SK-N-SH treated with all-trans-retinoic acid at 6 μM for 48 hours (cell line): ENCODE data around the gene TMEM47.

Experiments
- ATAC-seq: fragments of 200-7000 bp; cut with Tn5 transposase; 3 replicates; pipeline ENCODE4 v1.9.1; 2020; ENCODE audit warnings: mild to moderate bottlenecking, moderate library complexity
- BACH2 ChIP-seq: fragments of 250-450 bp; sonication (Bioruptor Pico); IDR thresholded peaks from 2 replicates; pipeline ENCODE4 v1.9.0; 2021; ENCODE audit warnings: mild to moderate bottlenecking, borderline replicate concordance
- CREB5 ChIP-seq: fragments of 250-450 bp; sonication (Bioruptor Pico); IDR thresholded peaks from 2 replicates; pipeline ENCODE4 v1.5.1; 2020; ENCODE audit warnings: low read depth, mild to moderate bottlenecking, moderate library complexity
- CSDC2 ChIP-seq: fragments of 250-450 bp; sonication (Bioruptor Pico); IDR thresholded peaks from 2 replicates; pipeline ENCODE4 v1.5.0; 2020; ENCODE audit warnings: mild to moderate bottlenecking, moderate library complexity
- ESRRG ChIP-seq: fragments of 250-450 bp; sonication (Bioruptor Pico); IDR thresholded peaks from 2 replicates; pipeline ENCODE4 v1.6.1; 2021; ENCODE audit warnings: mild to moderate bottlenecking
- GLIS3 ChIP-seq: fragments of 250-450 bp; sonication (Bioruptor Pico); IDR thresholded peaks from 2 replicates; pipeline ENCODE4 v1.5.0; 2020; ENCODE audit warnings: mild to moderate bottlenecking, moderate library complexity
- ISL1 ChIP-seq: fragments of 250-450 bp; sonication (Bioruptor Pico); IDR thresholded peaks from 2 replicates; pipeline ENCODE4 v2.1.2; 2022; ENCODE audit warnings: mild to moderate bottlenecking, moderate library complexity
- OSR1 ChIP-seq: fragments of 250-450 bp; sonication (Bioruptor Pico); IDR thresholded peaks from 2 replicates; pipeline ENCODE4 v1.8.0; 2022; ENCODE audit warnings: moderate library complexity, mild to moderate bottlenecking, inconsistent platforms
- POU6F1 ChIP-seq: fragments of 250-450 bp; sonication (Bioruptor Pico); IDR thresholded peaks from 2 replicates; pipeline ENCODE4 v1.8.0; 2021; ENCODE audit warnings: low read depth, mild to moderate bottlenecking, moderate library complexity, borderline replicate concordance
- PPARA ChIP-seq: fragments of 250-450 bp; sonication (Bioruptor Pico); IDR thresholded peaks from 2 replicates; pipeline ENCODE4 v1.5.0; 2020; ENCODE audit warnings: mild to moderate bottlenecking, borderline replicate concordance
- RARB ChIP-seq: fragments of 250-450 bp; sonication (Bioruptor Pico); IDR thresholded peaks from 2 replicates; pipeline ENCODE4 v1.8.0; 2021; ENCODE audit warnings: mild to moderate bottlenecking, moderate library complexity
- SNAI2 ChIP-seq: fragments of 250-450 bp; sonication (Bioruptor Pico); IDR thresholded peaks from 2 replicates; pipeline ENCODE4 v1.5.0; 2020; ENCODE audit warnings: mild to moderate bottlenecking, moderate library complexity
- TCF4 ChIP-seq: fragments of 250-450 bp; sonication (Bioruptor Pico); IDR thresholded peaks from 2 replicates; pipeline ENCODE4 v1.8.0; 2021; ENCODE audit warnings: mild to moderate bottlenecking, moderate library complexity, borderline replicate concordance
- TOX ChIP-seq: fragments of 250-450 bp; sonication (Bioruptor Pico); IDR thresholded peaks from 2 replicates; pipeline ENCODE4 v1.8.0; 2021; ENCODE audit warnings: mild to moderate bottlenecking, moderate library complexity, borderline replicate concordance
- ZC3H10 ChIP-seq: fragments of 250-450 bp; sonication (Bioruptor Pico); IDR thresholded peaks from 2 replicates; pipeline ENCODE4 v1.5.1; 2021; ENCODE audit warnings: mild to moderate bottlenecking, moderate library complexity
- ZFP3 ChIP-seq: fragments of 250-450 bp; sonication (Bioruptor Pico); IDR thresholded peaks from 2 replicates; pipeline ENCODE4 v1.5.0; 2020; ENCODE audit warnings: mild to moderate bottlenecking, moderate library complexity
- ZFP30 ChIP-seq: fragments of 450-650 bp; formaldehyde crosslinking; IDR thresholded peaks from 2 replicates; pipeline ENCODE4 v1.5.0; 2022; ENCODE audit warnings: mild to moderate bottlenecking, moderate library complexity
- ZNF565 ChIP-seq: fragments of 450-650 bp; formaldehyde crosslinking; conservative IDR thresholded peaks from 2 replicates; pipeline ENCODE4 v1.5.0; 2020; ENCODE audit warnings: low read depth, mild to moderate bottlenecking, moderate library complexity
- ZNF70 ChIP-seq: fragments of 450-650 bp; formaldehyde crosslinking; IDR thresholded peaks from 2 replicates; pipeline ENCODE4 v1.5.0; 2020; ENCODE audit warnings: mild to moderate bottlenecking, moderate library complexity
- ZNF8 ChIP-seq: fragments of 450-650 bp; formaldehyde crosslinking; IDR thresholded peaks from 2 replicates; pipeline ENCODE4 v1.5.0; 2020; ENCODE audit warnings: mild to moderate bottlenecking, moderate library complexity
- TF ChIP-seq, protein P1 (sequence below): fragments of 250-450 bp; sonication (Bioruptor Pico); IDR thresholded peaks from 2 replicates; pipeline ENCODE4 v1.5.1; 2021; ENCODE audit warnings: mild to moderate bottlenecking, moderate library complexity
- TF ChIP-seq, protein P2 (sequence below): fragments of 250-450 bp; sonication (Bioruptor Pico); IDR thresholded peaks from 2 replicates; pipeline ENCODE4 v1.5.0; 2020; ENCODE audit warnings: mild to moderate bottlenecking, moderate library complexity

Gene TMEM47

GRCh38 chrX:34655501-34656455, 1.3 kb downstream of the TMEM47 start:
- no peak for ATAC-seq
- TF ChIP-seq CREB5 (CRISPR knock-in tag) (no peak), RARB (CRISPR knock-in tag) (no peak), GLIS3 (CRISPR knock-in tag) (no peak)

DNA sequence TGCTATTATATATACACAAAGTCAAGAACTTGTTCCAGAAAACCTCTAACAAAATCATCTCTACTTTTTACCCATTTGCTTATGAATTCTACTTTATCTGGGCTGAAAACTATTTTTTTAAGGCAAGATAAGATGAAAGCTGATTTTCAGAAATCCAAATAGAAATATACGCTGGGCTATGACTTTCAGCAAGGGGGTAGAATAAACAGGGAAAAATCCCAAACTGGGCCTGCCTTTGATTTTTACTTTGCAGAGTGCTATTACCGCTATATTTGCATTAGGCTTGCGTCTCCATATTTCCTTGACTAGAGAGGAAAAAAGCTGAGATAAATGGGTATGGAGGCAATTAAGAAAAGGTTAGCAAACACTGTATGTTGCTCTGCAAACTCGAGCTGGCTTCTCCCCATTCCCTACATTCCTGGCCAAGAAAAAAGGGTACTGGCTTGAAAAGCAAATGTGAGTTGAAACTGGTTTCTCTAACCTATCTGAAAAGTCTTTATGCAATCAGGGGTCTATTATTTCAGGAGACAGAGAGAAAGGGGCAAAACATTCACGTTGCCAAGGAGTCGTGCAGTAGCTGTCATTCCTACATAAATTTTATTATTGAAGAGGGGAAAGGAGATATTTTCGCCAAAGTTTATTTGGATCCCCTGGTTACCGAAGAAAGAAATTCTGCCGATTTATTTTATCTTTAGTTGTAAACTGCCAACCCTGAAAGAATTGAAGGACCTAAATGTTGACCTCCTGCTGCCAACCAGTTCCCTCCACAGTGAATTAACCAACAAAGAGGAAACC, 2.2 kb downstream of the TMEM47 start:
- ATAC-seq: no peak
- no peak for TF ChIP-seq RARB (CRISPR knock-in tag)
- no peak for TF ChIP-seq BACH2 (CRISPR knock-in tag)
- TF ChIP-seq TCF4 (CRISPR knock-in tag): no peak
- no peak for TF ChIP-seq CREB5 (CRISPR knock-in tag)
- TF ChIP-seq, protein P1, sequence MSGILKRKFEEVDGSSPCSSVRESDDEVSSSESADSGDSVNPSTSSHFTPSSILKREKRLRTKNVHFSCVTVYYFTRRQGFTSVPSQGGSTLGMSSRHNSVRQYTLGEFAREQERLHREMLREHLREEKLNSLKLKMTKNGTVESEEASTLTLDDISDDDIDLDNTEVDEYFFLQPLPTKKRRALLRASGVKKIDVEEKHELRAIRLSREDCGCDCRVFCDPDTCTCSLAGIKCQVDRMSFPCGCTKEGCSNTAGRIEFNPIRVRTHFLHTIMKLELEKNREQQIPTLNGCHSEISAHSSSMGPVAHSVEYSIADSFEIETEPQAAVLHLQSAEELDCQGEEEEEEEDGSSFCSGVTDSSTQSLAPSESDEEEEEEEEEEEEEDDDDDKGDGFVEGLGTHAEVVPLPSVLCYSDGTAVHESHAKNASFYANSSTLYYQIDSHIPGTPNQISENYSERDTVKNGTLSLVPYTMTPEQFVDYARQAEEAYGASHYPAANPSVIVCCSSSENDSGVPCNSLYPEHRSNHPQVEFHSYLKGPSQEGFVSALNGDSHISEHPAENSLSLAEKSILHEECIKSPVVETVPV (CRISPR knock-in tag): no peak
- no peak for TF ChIP-seq PPARA (CRISPR knock-in tag)
- no peak for TF ChIP-seq ZNF70 (CRISPR knock-in tag)
- TF ChIP-seq ZNF565 (CRISPR knock-in tag): no peak
- no peak for TF ChIP-seq SNAI2
- no peak for TF ChIP-seq ESRRG (CRISPR knock-in tag)
- TF ChIP-seq CSDC2: no peak
- TF ChIP-seq ISL1 (CRISPR knock-in tag): no peak

GRCh38 chrX:34653811-34654210, 3.3 kb downstream of the TMEM47 start:
- no peak for ATAC-seq
- TF ChIP-seq ZC3H10 (CRISPR knock-in tag): no peak
- TF ChIP-seq ZNF565 (CRISPR knock-in tag): no peak
- TF ChIP-seq ZNF70 (CRISPR knock-in tag): no peak
- TF ChIP-seq ESRRG (CRISPR knock-in tag): no peak
- TF ChIP-seq ZFP30: no peak
- no peak for TF ChIP-seq OSR1 (CRISPR knock-in tag)
- TF ChIP-seq ISL1 (CRISPR knock-in tag): no peak
- no peak for TF ChIP-seq ZNF8 (CRISPR knock-in tag)
- no peak for TF ChIP-seq GLIS3 (CRISPR knock-in tag)
- TF ChIP-seq POU6F1 (CRISPR knock-in tag): no peak
- no peak for TF ChIP-seq RARB (CRISPR knock-in tag)
- TF ChIP-seq TOX (CRISPR knock-in tag): no peak
- TF ChIP-seq TCF4 (CRISPR knock-in tag): no peak

GRCh38 chrX:34642849-34643248, 14.2 kb downstream of the TMEM47 start:
- no peak for ATAC-seq
- TF ChIP-seq, protein P1 (CRISPR knock-in tag): no peak
- no peak for TF ChIP-seq CREB5 (CRISPR knock-in tag)
- TF ChIP-seq ZFP30: no peak
- TF ChIP-seq TCF4 (CRISPR knock-in tag): no peak
- no peak for TF ChIP-seq TOX (CRISPR knock-in tag)
- TF ChIP-seq OSR1 (CRISPR knock-in tag): no peak
- TF ChIP-seq ESRRG (CRISPR knock-in tag): no peak
- TF ChIP-seq, protein P2, sequence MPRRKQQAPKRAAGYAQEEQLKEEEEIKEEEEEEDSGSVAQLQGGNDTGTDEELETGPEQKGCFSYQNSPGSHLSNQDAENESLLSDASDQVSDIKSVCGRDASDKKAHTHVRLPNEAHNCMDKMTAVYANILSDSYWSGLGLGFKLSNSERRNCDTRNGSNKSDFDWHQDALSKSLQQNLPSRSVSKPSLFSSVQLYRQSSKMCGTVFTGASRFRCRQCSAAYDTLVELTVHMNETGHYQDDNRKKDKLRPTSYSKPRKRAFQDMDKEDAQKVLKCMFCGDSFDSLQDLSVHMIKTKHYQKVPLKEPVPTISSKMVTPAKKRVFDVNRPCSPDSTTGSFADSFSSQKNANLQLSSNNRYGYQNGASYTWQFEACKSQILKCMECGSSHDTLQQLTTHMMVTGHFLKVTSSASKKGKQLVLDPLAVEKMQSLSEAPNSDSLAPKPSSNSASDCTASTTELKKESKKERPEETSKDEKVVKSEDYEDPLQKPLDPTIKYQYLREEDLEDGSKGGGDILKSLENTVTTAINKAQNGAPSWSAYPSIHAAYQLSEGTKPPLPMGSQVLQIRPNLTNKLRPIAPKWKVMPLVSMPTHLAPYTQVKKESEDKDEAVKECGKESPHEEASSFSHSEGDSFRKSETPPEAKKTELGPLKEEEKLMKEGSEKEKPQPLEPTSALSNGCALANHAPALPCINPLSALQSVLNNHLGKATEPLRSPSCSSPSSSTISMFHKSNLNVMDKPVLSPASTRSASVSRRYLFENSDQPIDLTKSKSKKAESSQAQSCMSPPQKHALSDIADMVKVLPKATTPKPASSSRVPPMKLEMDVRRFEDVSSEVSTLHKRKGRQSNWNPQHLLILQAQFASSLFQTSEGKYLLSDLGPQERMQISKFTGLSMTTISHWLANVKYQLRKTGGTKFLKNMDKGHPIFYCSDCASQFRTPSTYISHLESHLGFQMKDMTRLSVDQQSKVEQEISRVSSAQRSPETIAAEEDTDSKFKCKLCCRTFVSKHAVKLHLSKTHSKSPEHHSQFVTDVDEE: no peak
- TF ChIP-seq ZFP3 (CRISPR knock-in tag): no peak
- TF ChIP-seq ZNF70 (CRISPR knock-in tag): no peak
- TF ChIP-seq, all 23 proteins: peak for 0
